ENCODE measurements around the gene ITGBL1.

DNA sequence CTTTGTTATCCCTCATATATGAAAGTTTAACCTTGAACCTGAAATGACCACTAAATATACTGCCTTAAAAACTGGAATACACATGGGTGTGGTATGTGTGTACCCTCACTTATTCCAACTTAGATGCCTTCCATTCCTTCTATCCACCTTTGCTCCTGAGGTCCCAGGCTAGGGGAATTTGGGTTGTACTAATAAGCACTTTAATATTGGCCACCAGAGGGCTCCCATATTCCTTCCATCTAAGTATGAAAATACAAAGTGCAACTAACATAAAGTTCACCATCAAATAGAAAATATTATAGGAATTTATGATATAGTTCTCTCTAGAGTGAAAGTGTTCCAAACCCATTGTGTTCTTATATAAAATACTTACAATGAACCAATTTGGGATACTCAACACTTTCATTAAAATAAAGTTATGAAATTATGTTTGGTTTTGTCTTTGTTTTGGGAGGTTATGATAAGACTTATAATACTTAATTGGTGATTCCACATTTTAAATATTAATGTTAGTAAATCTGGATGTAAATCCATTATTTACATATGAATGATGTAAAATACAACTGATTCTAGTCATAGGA, 62.3 kb downstream of the ITGBL1 start:
- TF ChIP-seq, protein P1, sequence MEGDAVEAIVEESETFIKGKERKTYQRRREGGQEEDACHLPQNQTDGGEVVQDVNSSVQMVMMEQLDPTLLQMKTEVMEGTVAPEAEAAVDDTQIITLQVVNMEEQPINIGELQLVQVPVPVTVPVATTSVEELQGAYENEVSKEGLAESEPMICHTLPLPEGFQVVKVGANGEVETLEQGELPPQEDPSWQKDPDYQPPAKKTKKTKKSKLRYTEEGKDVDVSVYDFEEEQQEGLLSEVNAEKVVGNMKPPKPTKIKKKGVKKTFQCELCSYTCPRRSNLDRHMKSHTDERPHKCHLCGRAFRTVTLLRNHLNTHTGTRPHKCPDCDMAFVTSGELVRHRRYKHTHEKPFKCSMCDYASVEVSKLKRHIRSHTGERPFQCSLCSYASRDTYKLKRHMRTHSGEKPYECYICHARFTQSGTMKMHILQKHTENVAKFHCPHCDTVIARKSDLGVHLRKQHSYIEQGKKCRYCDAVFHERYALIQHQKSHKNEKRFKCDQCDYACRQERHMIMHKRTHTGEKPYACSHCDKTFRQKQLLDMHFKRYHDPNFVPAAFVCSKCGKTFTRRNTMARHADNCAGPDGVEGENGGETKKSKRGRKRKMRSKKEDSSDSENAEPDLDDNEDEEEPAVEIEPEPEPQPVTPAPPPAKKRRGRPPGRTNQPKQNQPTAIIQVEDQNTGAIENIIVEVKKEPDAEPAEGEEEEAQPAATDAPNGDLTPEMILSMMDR (IDR thresholded peaks at IDR 0.05), result peak; percentile 47 to 71 (median 59)
- no peak for TF ChIP-seq EP300 (IDR thresholded peaks at IDR 0.05)
- no peak for TF ChIP-seq POLR2A (IDR thresholded peaks at IDR 0.05)

Measured in tibial nerve (tissue), 4 donors.